ENCODE results near the gene IPP.

- TF ChIP-seq, protein P1, sequence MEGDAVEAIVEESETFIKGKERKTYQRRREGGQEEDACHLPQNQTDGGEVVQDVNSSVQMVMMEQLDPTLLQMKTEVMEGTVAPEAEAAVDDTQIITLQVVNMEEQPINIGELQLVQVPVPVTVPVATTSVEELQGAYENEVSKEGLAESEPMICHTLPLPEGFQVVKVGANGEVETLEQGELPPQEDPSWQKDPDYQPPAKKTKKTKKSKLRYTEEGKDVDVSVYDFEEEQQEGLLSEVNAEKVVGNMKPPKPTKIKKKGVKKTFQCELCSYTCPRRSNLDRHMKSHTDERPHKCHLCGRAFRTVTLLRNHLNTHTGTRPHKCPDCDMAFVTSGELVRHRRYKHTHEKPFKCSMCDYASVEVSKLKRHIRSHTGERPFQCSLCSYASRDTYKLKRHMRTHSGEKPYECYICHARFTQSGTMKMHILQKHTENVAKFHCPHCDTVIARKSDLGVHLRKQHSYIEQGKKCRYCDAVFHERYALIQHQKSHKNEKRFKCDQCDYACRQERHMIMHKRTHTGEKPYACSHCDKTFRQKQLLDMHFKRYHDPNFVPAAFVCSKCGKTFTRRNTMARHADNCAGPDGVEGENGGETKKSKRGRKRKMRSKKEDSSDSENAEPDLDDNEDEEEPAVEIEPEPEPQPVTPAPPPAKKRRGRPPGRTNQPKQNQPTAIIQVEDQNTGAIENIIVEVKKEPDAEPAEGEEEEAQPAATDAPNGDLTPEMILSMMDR (optimal IDR thresholded peaks at IDR 0.05 in 1 of 3, IDR thresholded peaks at IDR 0.05 in 1 of 3, conservative IDR thresholded peaks at IDR 0.05 in 1 of 3; ENCODE audit: extremely low read depth in 1 of 3, insufficient read depth in 2 of 3, low read length in 3 of 3): no peak
- TF ChIP-seq EZH2 (IDR thresholded peaks at IDR 0.05; ENCODE audit: low read length): no peak
Measured at GRCh38 chr1:45686288-45687013, 64.0 kb downstream of the IPP start, which contains the start of gene GPBP1L1.
